ENCODE measurements around the gene ADAMTS16.

Gene ADAMTS16

DNA sequence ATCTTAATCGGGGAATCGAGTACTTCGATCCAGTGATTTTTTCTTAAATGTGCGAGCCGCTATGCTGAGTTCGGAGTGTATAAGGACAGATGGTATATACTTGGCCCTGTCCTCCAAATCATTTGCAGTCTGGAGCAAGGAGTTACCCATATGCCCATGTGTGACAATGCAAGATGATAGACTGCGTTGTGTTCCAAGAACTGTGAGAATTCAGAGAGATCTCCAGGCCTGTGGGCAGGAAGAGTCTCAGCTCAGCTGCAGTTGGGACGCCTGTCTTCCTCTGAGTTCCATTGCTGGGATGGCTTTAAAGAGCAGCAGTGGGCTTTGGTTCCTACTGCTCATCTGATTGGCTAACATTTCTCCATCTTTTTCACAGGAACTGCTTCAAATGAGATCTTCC lies 106.6 kb downstream of the ADAMTS16 start:
- DNase-seq, result no peak

DNA sequence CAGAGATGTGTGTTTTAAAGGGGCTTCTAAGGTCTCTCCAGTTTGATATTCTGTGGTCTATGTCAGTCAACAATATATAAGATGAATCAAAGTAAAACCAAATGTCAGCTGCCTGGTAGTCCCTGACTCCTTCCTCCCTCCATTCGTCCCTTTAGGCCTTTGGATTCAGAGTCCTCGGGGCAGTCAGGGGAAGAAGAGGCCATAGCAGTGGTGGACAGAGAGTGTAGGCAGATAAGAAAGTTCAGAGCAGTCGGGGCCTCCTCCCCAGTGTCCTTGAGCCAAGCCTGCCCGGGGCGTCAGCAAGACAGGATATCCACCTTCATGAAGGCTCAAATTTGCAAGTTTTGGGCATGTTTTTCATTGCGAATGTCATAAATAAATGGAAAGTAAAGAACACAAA lies 110.6 kb downstream of the ADAMTS16 start:
- no peak for DNase-seq

DNA sequence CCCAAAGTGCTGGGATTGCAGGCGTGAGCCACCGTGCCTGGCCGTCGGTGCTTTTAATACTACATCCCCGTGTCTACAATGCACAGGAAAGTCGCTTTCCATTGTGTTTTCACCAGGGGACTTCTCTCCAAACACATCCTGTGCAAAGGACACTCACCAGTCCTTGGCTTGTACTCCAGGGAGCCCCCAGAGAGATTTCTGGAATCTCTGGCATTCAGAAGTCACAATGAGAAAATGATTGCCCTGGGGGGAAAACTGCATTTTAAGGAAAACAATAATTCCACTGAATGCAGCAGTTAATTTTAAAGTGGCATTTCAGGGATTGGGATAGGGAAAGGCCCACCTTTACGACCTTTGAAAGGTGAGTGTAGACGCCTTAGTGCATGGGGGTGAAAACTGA lies 112.0 kb downstream of the ADAMTS16 start:
- DNase-seq, result no peak

DNA sequence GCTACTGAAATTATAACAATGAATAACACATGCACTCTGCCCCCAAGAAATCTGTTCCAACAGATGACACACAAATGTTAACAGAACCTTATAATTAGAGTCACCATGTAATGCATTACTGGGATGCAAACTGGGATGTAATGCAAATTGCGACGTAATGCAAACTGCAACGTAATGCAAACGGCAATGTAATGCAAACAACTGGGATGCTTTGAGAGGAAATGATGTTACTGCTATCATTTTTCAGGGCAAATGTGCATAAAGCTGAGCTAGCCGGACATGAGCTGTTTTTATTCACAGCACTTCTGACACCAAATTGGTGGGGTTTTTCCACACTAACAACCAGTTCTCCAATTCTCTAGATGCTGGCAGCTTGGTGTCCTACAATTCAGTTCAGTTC lies 117.2 kb downstream of the ADAMTS16 start:
- DNase-seq, result no peak

DNA sequence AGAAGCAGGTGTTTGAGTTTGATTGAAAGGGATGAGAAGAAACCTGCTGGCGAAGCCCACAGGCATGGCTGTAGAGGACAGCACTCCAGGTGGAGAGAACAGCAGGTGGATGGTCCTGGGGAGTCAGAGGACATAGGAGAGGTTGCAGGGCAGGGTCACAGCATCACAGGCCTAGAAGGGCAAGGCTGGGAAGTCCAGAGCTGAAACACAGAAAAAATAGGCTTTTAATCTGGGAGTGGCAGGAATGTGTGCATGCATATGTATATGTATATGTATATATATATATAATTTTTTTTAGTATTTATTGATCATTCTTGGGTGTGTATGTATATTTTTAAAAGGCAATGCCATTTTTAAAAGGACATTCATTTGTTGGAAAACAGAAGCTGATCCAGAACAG lies 118.4 kb downstream of the ADAMTS16 start:
- no peak for DNase-seq

DNA sequence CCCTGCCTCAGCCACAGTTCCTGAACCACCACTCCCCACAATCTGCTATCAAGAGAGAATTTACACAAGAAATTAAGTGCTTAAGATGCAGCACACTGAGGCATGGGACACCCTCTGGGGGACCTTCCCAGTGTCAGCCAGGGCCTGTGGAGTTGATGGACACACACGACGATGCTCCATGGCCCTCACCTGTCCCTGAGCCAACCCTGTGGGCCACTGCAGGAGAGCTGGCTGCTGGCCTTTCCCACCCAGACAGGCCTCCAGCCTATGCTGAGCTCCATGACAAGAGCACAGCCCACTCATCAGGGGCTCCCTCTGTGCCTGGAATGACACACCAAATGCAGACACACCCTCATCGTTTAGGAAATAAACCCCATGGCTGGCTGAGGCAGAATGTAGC lies 124.6 kb downstream of the ADAMTS16 start:
- no peak for DNase-seq

DNA sequence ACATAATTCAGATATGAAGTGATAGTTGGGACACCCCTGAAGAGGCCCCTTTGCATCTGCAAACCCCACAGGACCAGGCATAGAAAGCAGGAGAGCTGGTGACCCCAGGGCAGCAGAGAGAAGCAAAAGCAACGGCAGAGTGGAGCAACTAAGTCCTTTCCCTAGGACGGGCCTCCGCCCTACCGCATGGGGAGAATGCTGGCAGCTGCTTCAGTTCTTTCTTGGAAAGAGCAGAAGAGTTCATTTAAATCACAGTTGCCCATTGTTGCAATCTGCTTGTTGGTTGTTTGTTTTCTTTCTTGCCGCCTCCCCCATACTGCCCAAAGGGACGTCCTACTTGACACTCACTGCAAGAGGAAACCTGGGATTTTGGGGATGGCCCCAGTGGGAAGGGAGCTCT lies 126.2 kb downstream of the ADAMTS16 start:
- DNase-seq, result no peak

DNA sequence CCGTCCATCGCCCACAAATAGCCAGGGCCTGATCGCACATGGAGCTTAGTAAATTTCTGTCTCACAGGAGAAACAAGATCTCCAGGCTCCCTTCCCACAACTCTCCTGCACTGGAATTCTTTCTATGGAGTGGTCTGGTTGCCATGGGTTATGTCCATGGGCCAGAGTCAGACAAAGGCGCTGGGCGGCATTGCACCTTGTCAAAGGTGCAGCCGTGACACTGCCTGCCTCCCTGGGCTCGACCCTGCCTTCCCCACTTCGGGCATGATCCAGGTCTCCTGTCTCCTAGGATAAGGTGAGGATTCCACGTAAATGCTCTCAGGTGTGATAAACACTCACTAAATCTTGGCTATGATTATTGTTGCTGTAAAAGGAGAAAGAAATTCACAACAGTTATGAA lies 130.0 kb downstream of the ADAMTS16 start:
- no peak for DNase-seq

DNA sequence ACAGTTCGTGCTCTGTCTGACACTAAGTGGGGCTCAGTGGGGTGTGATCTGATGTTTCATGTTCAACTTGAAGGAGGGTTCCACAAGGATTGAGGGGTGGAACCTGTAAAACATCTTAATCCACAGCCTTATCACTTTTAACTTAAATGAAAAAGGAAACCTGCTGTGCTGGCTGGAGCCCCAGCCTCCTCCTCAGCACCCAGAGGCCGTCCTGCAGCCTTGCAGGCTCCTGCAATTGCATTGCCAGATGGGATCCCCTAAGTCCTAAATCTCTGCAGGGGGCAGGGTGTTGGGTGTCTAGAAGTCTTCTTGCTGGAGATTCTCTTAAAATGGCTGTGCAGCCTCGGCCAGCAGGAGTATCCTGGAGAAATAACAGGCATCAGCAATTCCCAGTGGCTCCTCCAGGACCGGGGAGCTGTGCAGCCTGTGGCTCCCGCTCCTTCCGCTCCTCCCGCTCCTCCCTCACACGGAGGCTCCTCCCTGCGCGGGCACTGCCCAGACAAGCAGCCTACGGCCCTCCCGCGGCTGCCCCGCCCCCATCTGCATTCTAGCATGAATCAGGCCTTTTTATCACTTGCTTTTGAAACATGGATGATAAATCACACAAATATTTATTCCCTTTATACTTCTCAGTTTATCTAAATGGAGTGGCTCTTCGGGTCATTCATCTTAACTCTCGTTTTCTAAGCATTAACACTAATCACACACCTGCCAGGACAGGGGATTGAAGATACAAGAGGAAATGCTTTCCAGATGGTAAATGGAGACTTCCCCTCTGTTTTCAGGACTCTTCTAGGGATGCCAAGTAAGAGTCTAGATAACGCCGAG lies 131.0 kb downstream of the ADAMTS16 start:
- no peak for DNase-seq

DNA sequence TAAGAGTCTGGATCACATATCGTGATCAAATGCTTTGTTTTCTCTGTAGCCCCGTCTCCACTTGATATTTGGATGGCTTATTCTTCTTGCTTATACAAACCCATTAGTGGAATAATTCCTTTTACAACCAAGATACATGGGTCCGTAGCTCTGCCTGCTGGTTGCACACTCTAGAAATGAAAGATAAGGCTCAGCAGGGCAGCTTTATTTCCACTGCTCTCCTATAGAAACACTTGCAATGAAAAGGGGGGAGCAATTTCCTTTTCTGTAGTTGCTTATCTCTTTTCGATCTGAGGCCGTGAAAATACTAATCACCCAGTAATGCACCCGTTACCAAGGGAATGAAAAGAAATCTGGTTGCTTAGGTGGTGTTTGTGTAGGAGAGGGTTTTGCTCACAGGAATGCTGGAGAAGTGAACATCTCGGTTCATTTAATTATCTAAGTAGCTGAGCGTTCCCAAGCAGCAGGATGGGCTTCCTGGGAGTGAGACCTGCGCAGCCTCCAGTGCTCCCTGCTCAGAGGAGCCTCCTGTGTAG lies 131.7 kb downstream of the ADAMTS16 start:
- no peak for DNase-seq

DNA sequence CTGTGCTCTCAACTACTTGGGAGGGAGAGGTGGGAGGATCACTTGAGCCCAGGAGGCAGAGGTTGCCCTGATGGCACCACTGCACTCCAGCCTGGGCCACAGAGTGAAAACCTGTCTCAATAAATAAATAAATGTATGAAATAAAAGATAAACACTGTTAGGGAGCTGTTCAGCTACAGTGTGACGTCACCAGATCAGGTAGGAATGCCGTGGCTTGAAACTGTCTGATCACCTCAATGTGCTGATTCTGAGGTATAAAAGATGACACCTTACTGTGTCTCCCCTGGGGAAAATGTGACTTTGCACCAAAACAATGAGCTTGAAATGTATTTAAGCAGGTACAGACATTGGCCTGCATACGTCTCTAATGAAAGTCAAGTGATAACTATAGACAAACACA lies 133.3 kb downstream of the ADAMTS16 start:
- no peak for DNase-seq

DNA sequence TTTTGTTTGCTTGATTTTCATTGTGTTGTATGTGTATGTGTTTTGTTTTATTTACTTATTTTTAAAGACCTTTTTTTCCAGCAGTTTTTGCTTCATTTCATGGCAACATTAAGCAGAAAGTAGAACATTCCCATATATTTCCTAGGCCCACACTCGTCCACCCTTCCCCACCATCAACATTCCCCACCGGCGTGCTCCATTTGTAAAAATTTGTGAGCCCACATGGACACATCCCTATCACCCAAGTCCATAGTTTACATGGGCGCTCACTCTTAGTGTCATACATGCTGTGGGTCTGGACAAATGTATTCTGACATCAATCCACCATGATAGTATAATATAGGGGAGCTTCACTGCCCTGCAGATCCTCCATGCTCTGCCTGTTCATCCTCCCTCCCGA lies 133.8 kb downstream of the ADAMTS16 start:
- no peak for DNase-seq

DNA sequence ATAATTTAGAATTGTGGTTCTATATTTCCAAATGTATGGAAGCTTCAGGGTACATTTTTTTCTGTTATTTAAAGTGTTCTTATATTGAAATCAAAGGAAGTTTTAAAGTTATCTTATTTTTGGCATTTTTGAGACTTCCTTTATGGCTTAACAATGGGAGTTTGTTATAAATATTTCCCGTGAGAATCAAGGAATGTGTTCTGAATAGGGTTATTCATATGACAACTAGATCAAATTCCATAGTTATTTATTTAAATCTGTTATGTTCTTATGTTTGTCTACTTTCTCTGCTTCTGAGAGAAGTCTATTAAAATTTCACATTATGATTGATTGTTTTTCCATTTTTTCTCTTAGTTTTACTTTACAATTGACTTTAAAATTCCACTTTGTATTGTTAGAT lies 135.1 kb downstream of the ADAMTS16 start:
- no peak for DNase-seq

DNA sequence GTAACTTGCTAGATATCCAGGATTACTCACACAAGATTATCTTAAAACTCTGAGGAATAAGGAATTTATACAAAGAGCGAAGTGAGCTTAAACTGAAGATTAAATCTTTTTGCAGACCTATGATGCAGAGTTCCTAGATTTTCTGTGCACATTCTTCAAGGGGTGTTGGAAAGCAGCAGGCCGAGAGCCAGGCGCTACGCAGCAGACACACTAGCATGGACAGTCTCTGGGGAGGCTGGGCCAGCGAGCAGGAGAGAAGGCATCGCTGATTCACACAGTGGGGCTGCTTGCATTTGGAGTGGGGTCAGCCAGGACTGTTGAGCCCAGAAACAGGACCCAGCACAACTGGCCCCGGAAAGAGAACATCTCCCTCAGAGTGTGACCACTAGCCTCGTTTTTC lies 136.3 kb downstream of the ADAMTS16 start:
- DNase-seq, result no peak

DNA sequence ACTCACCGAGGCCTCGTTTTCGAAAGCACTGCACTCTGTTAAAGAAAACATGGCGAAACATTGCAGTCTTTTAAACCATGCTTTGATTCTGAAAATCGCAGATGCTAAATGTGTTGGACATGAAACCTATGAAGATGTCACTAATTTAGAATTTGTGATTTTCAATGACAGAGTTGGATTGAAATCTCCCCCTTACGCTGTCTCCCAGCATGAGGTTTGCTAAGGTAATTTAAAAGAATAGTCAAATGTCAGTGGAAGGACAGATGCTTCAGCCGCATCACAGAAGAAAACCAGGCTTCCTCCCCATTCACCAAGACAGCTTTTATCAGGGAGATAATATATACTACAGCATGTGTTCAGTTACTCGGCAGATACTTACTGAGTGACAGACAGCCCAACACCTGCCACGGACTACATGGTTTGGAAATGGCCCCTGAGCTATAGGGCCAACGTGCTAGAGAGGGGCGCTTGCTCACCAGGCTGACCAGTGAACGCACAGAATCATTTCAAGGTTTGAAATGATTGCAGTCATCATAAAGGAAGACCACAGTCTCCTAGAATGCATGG lies 136.9 kb downstream of the ADAMTS16 start:
- no peak for DNase-seq

DNA sequence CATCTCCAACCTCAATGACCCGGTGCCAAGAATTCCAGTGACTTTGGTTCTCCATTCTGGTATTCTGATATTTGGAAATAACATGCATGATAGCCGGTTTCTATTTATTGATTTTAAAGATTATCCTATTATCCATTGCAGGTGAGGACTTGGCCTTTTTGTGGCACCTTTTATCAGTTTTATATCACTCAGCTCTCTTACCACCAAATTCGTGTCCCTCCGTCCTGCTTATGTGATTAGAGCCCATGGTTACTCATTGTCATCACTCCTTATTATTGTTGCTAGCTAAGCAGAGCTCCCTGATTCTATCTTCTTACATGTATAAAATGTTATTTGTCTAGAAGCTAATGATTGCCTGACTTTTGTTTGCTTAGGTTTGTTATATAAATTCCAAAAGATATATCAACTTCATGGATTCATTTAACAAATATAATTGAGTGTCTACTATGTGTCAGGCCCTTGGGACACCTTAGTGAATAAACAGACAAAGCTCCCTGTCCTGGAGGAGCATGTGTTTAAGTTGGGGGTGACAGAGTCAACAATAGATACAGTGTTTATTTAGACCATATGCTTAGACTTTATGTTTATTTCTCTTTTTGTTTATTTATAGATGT lies 138.2 kb downstream of the ADAMTS16 start:
- no peak for DNase-seq

DNA sequence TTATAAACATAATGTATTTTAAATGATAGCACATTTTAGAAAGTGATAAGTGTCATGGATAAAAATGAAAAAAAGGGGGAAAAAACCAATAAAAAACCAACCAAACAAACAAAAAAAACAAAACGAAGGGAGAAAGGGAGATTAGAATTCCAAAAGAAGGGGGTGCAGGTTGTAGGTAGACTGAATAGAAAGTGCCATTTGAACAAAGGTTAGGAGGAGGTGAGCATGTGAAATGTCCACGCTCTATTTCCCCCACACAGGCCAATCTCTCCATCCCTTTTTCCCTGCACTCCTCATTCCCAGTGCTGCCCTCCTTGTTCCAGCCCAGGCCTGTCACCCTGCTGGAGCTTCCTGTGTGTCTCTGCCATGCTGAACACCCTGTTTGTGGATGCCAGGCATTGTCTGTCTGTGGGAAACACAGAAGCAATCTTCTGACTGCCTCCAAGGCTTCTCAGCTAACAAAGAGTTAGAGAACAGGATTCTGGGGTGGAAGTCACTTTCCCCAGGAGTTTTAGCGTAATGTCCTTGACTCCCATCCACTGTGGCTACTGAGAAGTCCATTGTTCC lies 138.8 kb downstream of the ADAMTS16 start:
- DNase-seq, result no peak

DNA sequence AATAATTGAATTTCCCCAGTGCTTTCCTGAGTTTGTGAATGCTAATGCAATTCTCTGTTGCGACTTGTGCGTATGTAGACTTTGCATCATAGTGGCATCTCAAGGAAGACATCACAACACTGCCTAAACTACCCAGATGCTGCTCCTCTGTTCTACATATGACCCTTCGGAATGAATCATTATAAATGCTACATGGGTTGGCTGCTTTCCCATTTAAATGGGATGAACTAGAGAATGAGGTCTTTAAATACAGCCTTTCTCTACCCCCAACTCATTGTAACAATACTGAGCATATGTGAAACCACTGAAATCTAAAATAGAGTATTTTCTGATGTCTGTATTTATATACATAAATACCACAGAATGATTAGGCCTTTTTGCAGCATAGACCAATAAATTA lies 145.8 kb downstream of the ADAMTS16 start:
- DNase-seq, result no peak

DNA sequence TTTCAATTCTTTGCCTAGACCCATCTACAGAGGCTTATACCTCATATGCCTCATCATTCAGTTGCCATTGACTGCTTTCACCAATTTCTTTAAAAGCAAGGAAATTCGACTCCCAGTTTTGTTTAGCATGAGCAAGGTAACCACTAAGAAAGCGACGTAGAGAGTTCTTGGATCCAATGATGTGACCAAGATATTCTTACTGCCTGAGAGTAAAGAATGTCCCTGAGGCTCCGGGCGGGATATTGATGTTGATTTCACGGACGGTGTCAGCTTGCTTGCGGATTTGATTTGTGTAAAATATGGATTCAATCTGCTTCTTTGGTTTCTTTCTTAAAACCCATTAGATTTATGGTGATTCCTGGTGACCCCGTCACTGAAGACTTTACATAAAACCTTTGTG lies 147.3 kb downstream of the ADAMTS16 start:
- DNase-seq, result no peak

DNA sequence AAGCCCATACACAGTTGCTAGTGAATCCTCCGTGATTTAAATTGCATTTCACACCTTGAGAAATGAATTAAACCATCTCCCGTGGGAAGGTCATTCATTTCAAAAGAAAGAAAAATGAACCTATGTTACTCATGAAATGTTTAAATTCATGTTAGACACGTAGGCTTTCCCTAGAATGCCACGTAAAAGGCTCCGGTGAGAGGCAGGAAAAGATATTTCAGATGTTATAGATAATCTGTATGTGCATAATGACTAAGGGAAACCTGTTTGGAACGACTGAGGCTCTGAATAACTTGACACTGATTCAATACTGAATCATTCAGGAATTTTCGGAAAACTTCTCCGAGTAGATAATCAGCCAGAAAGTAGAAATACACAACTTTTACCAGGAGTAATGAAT lies 148.1 kb downstream of the ADAMTS16 start:
- DNase-seq, result no peak

DNA sequence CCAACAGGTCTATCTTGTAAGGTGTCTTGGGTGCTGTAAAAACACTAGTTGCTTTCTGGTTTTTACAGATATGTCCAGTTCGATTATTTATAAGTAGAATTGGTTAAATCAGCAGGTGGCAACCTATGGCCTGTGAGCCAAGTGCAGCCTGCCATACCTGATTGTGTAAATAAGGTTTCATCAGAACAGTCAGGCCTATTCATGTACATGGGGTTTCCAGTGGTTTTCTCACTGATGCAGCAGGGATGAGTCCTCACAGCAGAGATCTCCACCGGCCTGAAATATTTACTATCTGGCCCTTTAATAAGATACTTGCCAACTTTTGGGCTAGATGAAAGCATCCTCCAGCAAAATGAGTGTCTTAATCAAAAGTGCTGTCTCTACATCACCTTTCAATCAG lies 149.4 kb downstream of the ADAMTS16 start:
- no peak for DNase-seq

DNA sequence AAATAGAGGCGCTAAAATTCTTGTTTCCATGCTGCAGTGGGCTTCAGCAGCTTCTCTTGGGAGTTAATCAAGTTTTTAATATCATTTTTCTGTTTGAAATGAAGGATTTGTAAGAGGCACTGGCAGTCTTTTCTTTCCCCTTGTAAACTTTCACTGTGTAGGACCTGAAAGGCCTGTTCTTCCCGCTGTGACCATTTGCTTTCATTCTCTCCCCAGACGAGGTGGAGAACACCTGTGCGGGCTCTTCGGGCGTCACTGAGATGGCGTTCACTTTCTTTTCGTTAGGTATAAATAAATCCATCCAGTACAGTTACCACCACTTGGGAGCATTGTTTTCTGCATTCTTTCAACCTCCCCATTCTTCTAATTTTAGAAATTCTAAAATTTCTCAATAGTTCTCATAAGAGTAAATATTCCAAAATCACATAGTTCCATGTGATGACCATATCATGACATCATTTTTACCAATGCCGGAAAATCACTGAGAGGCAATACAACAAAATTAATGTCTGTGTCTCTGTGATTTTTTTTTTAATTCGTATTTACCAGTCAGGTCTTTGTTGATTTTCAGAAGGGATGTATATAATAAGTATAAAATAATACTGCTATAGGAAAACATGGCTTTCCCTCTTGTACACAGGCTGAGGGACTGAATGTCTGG lies 150.7 kb downstream of the ADAMTS16 start:
- no peak for DNase-seq

DNA sequence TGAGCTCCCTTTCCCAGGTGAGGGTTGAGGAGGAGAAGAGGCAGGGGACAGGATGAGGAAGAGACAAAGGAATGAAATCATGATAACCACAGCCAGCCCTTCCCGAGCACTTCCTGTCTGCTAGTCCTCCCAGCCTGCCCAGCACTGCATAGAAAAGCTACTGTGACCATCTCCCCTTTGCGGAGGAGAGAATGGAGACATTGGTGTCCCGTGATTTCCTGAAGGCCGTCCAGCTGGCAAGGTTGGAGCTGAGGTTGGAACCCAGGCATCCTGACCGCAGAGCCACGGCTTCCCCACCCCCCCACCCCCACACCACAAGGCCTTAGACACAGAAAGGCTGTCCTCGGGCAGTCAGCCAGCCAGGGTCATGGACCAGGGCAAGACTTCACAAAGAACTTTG lies 151.2 kb downstream of the ADAMTS16 start:
- DNase-seq, result no peak

Data from activated CD4-positive, alpha-beta T cell treated with anti-CD3 and anti-CD28 coated beads, Interleukin-2, amount 50 U/mL, for 1 hour (primary cell).